Measurements from ENCODE around the gene GREM2.

The GREM2 gene

DNA sequence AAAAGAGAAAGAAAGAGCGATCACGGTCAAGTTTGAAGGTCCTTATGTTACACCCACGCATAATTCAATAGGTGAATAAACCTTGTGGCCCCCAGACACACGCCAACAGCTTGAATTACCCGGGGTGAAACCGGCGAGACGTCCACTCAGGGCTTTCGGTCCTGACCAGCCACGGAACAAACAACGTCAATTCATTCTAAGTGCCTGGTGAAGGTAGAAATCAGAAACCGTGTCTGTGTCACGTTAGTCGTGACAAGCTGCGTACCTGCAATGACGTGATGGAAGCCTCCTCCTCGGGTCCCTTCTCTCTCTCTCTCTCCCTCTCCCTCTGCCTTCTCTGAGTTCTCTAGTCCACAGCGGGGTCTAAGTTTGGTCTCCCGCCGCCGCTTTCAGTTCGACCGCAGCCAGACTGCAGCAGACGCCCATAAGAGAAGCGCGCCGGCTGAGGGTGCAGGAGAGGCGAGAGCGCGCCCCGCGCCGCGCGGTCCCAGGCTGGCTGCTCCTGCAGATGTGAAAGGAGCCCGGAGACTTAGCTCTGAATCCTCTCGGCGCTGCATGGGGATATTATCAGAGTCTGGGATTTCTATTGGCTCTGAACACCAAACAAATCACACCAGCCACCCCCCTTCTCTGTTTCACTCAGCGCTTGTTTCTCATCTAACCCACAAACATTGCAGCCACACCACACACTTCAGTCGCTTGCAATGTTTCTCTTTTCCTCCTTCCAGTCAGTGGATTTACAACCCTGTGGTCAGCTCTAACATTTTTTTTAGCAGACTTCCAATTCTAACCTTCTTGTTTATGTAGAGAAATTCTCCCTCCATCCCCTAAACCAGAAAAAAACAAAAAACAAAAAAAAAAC lies at the start of gene GREM2:
Gene GREM2 (minus strand): TSS at position 537 of the 862 bp plus-strand sequence. CDS start 118,680 bp downstream, outside the sequence.
- DNase-seq (ENCODE audit: low read depth): peak; percentile 81

DNA sequence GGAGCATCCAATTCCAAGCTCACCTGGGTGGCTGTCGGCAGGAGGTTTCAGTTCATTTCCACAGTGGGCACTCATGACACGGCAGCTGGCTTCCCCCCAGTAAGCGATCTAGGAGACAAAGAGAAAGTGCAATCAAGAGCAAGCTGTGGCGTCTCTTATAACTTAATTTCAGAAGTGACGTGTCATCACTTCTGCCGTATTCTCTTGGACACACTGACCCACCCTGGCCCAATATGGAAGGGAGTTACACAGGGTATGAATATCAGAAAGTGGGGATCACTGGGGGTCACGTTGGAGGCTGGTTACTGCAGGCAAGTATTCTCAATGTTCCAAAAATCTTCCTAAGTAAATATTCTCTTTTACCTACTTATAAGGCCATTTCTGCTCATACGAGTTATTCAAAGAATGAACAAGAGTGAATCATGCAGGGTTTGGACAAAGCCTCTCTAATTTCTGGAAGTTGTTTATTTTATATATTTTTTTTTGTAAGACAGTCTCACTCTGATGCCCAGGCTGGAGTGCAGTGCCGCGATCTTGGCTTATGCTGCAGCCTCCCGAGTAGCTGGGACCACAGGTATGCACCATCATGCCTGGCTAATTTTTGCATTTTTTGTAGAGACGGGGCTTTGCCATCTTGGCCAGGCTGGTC lies 46.5 kb upstream of the GREM2 start:
- DNase-seq (ENCODE audit: low read depth): peak; percentile 33

DNA sequence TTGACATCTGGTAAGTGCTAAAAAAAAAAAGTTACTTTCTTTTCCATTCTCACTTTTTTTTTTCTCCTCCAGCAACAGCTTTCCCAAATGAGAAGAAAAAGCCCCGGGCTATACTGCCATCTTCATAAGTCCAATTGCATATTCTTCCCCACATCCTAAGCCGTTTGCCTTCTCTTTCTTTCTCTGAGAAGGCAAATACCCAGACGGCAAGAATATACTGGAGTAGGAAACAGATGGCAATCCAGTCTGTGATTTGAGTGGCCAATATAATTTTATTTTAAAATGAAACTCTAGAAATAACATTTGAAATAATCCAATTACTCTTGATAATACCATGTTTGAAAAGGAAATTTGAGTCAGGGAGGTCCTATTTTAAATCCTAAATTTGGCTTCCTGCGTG lies 44.6 kb upstream of the GREM2 start:
- no peak for DNase-seq (ENCODE audit: low read depth)

DNA sequence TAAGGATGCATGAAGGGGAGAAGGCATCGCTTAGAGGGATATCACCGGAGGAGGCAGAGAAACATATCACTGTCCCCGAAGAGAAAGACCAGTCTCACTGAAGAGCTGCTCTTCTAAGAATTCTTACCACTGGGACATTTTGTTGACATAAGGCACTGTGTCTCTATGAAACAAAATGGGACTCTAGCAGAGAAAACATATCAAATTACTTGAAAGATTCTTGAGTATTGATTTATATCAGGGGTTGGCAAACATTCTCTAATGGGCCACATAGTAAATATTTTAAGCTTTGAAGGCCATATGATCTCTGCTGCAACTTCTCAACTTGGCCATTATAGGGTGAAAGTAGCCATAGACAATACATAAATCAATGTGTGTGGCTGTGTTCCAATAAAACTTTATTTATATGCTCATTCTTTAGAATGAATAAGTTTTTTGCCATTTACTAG lies 41.0 kb upstream of the GREM2 start:
- DNase-seq (ENCODE audit: low read depth): no peak

DNA sequence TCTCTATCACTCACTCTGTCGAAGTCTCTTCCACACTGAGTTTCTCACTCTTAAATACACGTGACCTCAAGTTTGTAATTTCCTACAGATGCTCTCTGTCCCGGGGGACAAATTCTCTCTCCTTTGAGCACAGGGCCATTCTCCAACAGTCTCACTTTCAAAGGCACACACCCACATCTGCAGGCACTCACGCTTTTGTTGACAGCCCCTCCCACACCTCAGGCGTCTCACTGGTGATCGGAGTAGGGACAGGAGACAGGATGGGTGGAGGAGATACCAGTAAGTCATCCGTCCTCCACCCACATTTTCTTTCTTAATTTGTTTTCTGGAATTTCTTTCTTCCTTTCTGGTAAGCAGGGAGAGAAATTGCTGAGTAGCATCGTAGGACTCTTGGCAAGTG lies 40.6 kb upstream of the GREM2 start:
- no peak for DNase-seq (ENCODE audit: low read depth)

DNA sequence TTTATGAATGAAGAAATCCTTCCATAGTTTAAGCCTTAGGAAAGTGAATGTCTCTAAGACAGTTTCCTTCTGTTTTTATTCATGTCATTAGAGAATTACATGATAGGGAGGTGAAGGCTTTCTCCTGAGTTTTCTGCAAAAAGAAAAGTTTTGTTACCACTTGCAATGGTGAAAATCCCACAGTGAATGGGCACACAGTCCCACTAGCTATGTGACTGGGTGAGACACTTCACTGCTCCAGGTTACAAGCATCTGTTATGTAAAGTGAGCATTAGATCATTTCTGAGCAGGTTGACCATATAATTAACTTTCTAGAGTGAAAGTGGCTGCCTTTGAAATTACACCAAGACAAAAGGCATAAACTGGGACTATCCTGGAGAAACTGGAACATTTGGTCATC lies 38.9 kb upstream of the GREM2 start:
- DNase-seq (ENCODE audit: low read depth): no peak

DNA sequence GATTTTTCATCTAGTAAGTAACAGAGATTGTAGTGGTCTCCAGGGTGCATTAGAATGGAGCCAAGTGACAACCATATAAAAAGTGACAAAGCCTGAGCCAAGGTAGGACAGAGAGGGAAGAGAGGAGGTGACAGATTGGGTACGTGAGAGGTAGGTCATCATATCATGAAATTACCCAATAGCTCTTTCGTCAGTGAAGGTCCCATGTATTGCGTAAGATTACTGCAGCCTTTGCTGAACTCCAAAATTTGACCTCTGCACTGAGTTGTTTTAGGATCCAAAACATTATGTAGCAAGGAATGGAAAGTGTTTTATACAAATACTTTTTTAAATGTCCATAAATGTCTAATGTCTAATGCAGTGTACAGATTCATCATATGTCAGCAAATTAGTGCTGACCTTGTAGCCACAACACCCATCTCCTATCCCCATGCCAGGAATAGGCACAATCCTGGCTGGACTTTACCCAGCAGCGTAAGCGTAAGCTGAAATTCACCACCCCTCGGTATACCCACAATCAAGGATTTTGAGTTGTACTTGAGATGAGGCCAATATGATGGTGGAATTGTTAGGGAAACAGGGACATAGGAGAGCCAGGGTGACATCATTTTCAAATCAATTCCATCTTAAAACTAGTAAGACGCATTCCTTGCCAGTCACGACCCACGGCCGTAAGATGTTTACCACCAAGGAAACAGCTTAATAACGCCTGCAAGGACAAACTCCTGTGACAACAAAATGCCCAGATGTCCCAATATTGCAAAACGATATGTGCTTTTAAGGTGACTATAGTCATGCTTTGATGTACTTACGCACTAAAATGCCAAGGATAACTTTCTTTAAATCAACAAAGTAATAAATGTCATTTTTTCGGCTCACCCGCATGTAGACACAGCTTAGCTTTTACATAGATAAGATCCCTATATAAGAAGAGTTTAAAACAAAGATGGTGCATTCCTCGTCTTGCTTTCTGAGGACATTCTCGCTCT lies 38.1 kb upstream of the GREM2 start:
- no peak for DNase-seq (ENCODE audit: low read depth)

DNA sequence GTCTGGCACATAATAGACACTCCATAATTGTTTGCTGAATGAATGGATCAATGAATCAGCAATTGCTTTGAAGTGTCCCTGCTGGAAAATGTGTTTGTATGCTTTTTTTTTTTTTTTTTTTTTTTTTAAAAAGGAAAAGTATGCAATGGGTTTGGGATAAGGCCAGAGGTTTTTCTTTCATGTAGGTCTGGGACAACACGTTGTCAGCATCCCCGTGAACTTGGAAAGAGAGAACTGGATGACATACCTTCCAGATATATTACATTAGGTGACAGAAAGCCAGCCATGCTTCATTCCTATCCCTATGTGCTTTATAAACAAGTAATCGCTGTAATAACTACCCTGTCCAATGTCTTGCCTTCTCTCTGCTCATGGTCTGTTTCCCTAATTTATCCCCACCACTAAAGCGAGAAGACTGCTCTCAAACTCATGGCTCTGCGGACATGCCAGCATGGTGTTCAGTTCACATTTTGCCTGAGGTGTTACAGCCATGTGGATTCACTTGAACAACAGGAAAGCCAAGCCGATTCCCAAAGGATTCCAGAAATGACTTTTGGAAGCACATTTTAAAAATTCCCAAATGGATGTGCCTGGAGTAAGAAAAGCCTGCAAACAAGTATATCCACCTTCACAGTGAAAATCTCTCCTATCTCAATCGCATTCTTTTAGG lies 34.8 kb upstream of the GREM2 start:
- no peak for DNase-seq (ENCODE audit: low read depth)

DNA sequence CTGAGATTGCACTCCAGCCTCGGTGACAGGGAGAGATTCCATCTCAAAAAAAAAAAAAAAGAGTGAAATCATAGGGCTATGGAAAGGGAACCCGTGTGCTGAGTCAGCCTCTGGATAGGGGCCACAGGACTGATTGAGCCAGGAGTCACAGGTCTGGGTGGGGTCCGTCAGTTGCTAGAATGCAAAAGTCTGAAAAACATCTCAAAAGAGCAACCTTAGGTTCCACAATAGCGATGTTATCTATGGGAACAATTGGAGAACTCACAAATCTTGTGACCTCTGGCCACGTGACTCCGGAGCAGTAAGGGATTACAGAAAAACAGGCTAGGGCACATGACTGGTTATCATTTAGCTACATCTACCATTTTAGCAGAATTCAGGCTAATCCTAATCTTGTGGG lies 32.8 kb upstream of the GREM2 start:
- DNase-seq (ENCODE audit: low read depth): no peak

DNA sequence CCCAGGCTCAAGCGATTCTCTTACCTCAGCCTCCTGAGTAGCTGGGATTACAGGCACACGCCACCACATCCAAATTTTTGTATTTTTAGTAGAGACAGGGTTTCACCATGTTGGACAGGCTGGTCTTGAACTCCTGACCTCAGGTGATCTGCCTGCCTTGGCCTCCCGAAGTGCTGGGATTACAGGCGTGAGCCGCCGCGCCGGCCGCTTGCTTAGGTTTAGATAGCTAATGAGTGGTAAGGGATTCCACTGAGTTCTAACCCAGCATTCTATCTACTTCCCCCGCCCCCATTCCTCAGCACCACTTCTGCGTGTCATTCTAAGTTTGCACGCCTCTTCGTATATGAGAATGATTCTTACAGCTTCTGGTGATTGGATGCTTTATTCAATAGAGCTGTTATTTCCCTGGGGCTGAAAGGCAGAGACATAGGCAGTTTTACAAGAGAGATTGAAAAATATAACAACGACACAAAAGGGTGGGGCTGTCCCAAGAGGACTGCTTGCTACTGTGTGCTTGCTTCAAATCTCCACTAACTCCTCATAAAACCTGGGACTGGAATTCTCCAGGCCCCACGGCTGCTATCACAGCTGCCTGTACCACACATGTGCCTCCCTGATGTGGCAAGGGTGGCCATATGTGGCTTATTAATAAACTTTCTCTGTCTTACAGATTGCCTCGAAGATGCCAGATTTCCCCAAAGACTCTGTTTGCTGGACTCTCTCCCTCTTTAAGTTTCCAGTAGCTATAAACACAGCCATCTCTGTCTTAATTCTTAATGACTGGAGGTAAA lies 23.7 kb upstream of the GREM2 start:
- DNase-seq (ENCODE audit: low read depth): no peak

DNA sequence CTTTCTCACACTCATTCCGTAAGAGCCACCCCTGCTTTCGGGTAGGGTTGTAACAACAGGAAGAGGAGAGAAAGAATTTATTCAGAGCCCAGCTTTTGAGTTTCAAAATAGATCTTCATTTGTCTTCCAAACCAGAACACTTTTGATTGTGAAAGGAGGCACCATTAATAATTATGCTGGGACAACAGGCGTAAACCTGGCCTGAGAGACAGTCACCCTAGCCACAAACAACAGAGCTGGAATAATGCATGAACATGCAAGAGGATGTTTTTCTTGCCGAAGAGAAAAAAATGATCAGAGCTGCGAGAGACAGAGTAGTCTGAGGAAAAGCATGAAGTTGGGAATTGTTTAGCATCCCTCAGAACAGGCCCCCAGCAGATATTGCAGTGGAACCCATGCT lies 18.5 kb upstream of the GREM2 start:
- DNase-seq (ENCODE audit: low read depth): no peak

DNA sequence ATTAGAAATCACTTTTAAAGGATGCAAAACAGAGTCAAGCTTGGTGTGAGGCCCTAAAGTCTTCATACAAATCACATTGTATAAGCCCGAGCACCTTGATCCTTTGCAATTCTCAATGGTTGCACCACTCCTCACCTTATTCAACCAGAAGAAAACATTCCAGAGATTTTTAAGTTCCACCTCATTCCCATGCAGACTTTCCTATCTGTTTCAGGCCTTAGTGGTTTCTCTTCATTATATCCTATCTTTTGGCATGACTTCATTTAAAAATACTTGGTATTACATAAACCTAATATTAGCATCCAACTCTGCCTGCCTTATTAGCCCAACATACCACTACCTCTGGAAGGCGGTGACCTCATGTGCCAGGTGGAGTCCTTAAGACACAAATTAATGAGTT lies 9.3 kb upstream of the GREM2 start:
- peak; percentile 19 for DNase-seq (ENCODE audit: low read depth)

DNA sequence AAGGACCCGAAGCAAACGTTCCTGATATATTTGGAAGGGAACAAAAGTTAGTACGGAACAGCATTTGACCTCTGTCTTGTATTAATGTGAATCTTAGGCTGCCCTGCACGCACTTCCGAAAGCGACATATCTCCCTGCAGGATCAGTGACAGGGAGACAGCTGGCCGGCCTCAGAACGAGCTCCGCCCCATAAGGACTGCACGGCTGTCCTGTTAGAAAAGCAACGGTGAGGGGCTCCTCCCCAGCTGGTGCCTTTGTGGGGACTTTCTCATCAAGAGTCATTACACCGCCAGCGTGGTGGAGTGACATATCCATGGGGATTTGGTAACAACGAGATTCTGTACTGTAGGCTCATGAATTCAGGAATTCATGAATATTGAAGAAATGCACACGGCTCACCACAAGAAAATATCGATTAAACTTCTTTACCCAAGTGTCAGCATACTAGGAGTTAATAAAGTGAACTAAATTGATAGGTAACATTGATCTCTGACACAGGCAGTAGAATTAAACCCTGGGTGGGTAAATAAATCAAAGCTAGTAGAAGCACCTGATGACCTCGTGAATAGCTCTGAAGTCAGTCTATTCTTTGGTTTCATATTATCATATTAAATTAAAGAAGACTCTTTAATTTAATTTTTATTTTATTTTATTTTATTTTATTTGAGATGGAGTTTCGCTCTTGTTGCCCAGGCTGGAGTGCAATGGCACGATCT lies 8.1 kb upstream of the GREM2 start:
- no peak for DNase-seq (ENCODE audit: low read depth)

DNA sequence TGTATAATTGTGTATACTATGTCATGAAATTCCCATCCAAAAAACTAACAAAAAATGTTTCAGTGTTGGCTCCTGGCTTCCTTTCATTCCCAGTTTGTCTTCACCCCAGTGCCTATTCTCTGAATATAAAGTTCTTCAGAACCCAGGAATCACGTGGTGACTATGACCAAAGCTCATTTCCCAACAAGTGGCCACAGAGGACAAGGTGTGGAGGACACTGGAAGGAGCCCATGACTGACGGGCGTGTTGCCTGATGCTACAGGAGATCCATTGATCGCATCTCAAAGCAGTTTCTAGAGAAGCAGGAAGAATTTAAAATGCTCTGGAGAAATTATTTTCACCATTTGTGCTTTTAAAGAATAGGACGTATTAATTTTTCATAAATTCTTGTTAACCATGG lies 7.4 kb upstream of the GREM2 start:
- DNase-seq (ENCODE audit: low read depth): no peak

DNA sequence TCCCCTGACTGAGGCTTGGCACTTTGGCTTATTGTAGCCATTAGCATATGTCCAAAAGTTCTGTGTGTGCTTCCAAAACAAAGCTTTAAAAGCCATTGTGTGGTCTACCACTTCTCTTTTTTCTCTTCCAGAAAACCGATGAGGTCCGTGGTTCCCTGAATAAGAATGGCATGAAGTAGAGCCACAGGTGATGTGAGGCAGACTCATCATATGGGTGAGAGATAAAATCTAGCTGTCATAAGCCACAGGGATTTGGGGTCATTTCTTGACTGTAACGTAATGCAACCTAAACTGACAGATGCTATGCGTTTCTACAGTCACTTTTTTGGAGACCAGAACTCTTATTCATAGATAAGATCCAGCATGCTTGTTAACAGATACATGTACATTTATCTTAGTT lies 7.0 kb upstream of the GREM2 start:
- no peak for DNase-seq (ENCODE audit: low read depth)

DNA sequence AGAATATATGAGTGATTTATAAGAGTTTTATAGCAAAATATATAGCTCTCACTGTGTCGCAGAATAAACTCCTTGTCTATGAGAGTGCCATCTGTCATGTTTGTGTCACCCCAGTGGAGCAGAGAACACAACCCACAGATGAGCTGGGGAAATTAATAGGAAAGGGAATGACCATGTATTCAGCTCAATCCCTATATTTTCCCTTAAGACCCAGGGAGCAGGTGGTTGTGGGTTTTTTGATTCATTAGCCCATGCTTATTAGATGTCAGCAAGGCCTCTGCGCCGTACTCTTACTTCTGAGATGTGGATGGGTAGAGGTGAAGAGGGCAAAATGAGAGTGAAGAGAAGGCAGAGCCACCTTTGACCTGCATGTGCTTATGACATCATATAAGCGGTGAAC lies 4.1 kb upstream of the GREM2 start:
- no peak for DNase-seq (ENCODE audit: low read depth)

DNA sequence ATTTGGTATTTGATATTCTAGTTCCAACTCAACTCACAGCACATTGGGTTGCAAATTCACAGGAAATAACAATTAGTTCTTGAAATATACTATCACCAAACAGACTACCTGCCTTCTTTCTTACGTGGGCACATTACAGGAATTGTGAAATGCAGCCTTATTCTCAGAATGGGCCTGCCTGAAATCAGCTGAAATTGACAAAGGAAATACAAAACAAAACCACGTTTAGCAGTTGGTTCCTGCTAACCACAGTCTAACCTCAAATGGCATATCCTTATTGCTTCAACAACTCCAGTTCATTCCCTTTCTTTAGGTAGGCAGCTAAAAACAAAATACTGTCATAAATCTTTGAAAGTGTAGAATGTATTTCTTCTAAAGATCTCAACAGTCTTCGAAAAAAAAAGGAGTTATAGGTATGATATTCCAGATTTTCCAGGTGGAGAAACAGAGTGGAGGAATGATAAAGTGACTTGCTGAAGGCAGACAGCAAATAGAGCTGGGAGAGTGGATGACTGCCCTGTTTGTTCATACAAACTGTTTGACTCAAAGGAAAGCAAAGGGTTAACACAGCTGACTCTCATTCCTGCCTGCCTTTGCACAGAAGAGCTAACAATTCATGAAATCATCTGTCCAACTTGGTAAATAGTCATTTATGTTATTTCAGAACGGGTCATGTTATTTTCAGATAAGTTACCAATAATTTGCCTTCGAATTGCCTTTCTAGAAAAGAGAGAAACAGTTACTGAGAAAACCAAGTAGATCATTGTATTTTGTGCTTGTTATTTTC lies 1.6 kb upstream of the GREM2 start:
- DNase-seq (ENCODE audit: low read depth): no peak

DNA sequence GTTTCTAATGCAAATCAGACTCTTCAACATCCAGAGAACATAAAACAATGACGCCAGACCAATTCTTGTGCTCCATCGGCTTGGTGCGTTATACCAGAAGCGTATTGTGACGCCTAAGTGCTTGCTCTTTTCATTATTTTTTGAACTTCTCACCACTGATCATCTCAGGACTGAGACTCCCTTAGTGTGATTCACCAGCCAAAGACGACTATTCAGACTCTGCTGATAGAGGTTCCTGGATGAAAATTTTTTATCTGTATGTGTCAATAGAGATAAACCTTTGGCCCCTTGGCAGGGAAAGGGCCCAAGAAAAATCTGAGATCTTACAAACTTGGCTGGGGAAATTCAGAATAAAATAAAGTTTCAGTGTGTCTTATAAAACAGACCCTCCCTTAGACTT lies 856 bp upstream of the GREM2 start:
- no peak for DNase-seq (ENCODE audit: low read depth)

DNA sequence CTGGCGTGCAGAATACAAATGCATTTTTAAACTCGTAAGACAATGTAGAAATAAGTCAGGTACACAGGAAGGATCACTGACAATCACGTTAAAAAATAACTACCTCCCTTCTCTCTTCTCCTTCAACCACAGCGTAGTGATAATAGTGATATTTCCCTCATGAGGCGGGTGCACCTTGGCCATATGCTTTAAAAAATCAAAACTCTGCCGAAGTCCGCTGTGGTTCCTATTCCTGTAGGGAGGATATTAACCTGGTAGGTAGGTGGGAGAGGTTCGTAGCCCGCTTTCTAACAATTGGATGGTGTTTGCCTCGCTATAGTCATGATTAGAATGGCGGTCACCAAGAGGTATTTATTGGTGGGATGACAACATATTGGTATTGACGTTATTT lies 732 bp downstream of the GREM2 start:
- DNase-seq (ENCODE audit: low read depth): no peak

DNA sequence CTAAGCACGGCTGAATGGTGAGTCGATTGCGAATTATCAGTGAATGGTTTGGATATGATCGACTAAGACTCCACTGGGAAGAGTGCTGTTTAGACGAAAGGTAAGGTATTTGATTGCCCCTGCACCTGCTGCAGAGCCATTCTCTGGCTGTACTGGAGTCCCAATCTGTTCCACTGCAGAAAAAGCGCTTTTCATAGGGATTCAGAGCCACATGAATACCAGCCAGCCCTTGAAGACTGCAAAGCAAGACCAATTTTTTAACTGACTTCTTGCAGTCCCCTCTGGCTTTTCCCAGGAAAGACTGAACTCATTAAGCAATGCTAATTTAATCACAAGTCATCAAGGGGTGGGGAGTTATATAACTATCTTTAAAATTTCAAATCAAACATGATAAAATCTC lies 1.3 kb downstream of the GREM2 start:
- DNase-seq (ENCODE audit: low read depth): no peak
